Jurkat, Clone E6-1 (cell line): Measurements from ENCODE around the gene EXOC3.
"Not testable (repeated sequence)": the region's sequence is repeated elsewhere in the genome, so short reads cannot be mapped to it uniquely, and the experiment has no call there.

Source experiments
- DNase-seq: peaks from one replicate; pipeline ENCODE4 v3.0.0-alpha.2; 2011; ENCODE audit warnings: low read depth, low spot score
- H3K4me3 ChIP-seq: 2 replicates; pipeline ENCODE4 v1.5.1; 2011; ENCODE audit warnings: mild to moderate bottlenecking, low read length, control low read depth, moderate library complexity

EXOC3 gene

DNA sequence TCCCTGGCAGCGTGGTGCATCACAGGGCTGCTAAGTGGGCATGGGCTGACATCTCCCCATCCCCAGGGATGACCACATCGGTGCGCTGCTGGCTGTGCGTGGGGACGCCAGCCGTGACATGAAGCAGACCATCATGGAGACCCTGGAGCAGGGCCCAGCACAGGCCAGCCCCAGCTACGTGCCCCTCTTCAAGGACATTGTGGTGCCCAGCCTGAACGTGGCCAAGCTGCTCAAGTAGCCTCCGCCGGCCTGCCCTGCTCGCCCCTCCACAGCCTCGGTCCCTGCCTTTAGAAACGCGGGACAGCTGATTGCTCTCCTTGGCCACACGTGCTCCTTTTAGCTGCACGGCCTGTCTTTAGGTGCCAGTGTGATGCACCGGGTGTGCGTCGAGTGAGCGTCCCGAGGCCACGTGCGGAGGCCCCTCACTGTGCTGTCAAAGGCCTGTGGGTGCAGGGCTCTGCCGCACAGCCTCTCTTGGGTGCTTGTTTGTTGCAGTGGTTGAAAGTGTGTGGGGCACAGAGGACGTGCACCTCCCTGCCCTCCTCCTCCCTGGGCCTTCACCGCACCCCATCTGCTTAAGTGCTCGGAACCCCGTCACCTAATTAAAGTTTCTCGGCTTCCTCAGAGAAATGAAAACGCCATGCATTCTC, 23.8 kb downstream of the EXOC3 start:
- DNase-seq = no peak
- no peak overlapping the region for H3K4me3 ChIP-seq

DNA sequence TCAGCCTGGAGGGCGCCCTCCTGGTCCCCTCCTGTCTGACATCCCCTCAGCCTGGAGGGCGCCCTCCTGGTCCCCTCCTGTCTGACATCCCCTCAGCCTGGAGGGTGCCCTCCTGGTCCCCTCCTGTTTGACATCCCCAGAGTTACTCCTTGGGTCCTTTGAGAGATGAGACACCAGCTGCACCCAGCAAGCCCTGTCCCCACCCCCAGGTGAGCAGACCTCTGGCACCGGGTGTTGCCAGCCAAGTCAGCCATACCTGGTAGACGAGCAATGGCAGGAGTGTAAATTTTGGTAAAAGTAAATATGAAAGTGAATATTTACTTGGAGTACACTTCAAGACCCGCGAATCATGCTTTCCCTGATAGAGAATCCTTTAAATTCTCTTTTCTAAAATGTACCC, 25.4 kb downstream of the EXOC3 start:
- no peak for DNase-seq
- no peak overlapping the region for H3K4me3 ChIP-seq

GRCh38 chr5:469752-470483, 26.9 kb downstream of the EXOC3 start:
- no peak for DNase-seq

GRCh38 chr5:470961-471749, 28.2 kb downstream of the EXOC3 start:
- DNase-seq = no peak
- peak overlapping the region; percentile 78; the same call in 1 of the 2 replicates for H3K4me3 ChIP-seq

More at GRCh38 chr5:469752-470483, 26.9 kb downstream of the EXOC3 start:
- no peak overlapping the region for H3K4me3 ChIP-seq

- no peak for DNase-seq
- H3K4me3 ChIP-seq = peak overlapping the region; percentile 78
These were observed 28.7 kb downstream of the EXOC3 start for GRCh38 chr5:471750-472058.

- H3K4me3 ChIP-seq = peak overlapping the region; percentile 78
- no peak for DNase-seq
These were observed 29.2 kb downstream of the EXOC3 start for GRCh38 chr5:472076-472655.

DNA sequence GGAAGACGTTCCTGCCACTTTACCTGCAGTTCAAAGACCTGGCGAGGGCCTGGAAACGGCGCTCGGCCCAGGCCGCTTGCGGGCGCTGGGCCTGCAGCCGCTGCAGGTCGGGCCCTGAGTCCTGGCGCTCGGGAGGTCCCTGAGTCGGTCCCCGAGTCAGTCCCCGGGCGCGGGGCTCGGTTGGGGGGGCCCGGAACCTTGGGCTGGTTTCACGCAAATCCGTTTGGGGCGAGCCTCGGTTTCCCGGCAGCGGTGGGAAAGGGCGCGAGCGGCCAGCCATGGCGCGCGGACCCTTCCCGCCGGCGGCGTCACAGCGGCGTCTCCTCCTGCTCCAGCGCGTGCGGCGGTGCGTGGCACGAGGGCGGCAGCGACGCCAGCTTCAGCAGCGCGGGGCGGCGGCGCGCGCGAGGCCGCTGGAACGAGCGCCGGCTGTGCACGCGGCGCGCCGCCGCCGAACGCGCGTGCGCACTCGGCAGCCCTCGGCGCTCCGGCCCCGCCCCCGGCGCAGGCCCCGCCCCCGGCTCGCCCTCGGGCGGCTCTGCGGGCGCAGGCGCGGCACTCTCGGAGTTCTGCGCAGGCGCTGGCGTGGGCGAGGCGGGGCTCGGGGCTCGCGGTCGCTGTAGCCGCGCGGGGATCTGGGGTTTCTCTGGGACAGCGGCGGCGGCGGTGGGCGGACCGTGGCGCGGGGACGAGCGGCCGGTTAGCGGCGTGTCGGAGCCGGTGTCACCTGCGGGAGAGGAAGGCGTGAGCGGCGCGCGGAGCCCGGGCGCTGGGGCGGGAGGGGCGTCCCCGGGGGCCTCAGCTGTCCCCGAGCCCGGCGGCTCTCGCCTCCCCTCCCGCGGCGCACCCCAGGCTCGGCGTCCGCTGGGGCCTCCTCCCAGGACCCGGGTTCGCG, 29.9 kb downstream of the EXOC3 start:
- peak overlapping the region; percentile 78 for H3K4me3 ChIP-seq
- DNase-seq = peak; percentile 69

GRCh38 chr5:473551-474192, 30.7 kb downstream of the EXOC3 start:
- no peak for DNase-seq

GRCh38 chr5:474232-474839, 31.4 kb downstream of the EXOC3 start:
- DNase-seq, H3K4me3 ChIP-seq: not testable (repeated sequence)

More at GRCh38 chr5:473551-474192, 30.7 kb downstream of the EXOC3 start:
- peak overlapping the region; percentile 59 for H3K4me3 ChIP-seq

GRCh38 chr5:474840-475661, 32.1 kb downstream of the EXOC3 start:
- H3K4me3 ChIP-seq = no peak overlapping the region
- no peak for DNase-seq

DNA sequence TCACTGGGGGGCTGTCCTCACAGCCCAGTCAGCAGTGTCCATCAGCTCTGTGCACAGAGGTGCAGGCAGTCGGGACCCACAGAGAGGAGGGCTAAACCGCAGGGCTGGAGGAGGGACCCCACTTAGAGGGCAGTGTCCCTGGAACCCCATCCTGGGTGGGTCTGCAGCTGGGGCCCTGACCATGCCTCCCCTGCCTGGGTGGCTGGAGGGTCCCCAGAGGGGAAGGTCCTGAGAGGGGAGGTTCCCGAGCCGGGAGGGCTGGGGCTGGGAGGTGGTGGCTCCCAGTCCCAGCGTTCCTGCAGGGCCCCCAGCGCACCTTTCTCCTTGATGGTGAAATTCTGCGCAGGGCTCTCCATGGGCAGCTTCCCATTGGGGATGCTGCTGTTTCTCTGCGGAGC, 32.7 kb downstream of the EXOC3 start:
- no peak for DNase-seq

DNA sequence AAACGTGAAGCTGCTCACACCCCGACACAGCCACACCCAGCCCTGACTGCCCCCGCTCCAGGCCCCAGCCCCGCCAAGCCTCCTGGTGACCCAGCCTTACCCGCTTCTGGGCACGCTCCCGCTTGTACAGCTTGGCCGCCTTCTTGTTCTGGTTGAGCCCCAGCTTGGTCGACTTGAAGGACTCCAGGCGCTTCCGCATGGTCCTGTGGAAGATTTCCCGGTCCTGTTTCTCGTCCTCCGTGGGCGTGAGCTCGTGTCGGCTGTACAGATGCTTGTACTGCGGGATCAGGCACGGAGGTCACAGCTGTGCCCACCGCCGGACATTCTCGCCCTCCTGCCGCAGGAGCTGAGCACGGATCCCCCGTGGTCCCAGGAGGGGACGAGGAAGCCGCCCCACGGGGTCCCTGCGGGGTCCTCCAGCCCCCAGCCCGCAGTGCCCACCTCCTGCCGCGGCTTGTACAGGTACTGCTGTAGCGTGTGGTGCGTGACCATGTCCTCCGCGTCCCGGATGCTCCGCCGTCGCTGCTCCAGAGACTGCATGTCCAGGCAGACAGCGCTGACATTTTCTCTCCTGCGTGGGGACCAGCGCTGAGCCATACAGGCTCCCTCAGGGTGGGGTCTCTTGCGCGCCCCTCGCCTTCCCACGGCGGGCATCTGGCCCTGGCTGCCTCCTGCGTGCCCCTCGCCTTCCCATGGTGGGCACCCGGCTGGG, 33.3 kb downstream of the EXOC3 start:
- no peak for DNase-seq

More for the DNA sequence above, 32.7 kb downstream of the EXOC3 start:
- H3K4me3 ChIP-seq = no peak overlapping the region

GRCh38 chr5:476814-477175, 33.8 kb downstream of the EXOC3 start:
- no peak for DNase-seq

More for the DNA sequence above, 33.3 kb downstream of the EXOC3 start:
- no peak overlapping the region for H3K4me3 ChIP-seq

GRCh38 chr5:477247-477646, 34.3 kb downstream of the EXOC3 start:
- no peak overlapping the region for H3K4me3 ChIP-seq
- no peak for DNase-seq

More at GRCh38 chr5:476814-477175, 33.8 kb downstream of the EXOC3 start:
- no peak overlapping the region for H3K4me3 ChIP-seq

GRCh38 chr5:477871-478270, 34.9 kb downstream of the EXOC3 start:
- H3K4me3 ChIP-seq = no peak overlapping the region
- DNase-seq = no peak

DNA sequence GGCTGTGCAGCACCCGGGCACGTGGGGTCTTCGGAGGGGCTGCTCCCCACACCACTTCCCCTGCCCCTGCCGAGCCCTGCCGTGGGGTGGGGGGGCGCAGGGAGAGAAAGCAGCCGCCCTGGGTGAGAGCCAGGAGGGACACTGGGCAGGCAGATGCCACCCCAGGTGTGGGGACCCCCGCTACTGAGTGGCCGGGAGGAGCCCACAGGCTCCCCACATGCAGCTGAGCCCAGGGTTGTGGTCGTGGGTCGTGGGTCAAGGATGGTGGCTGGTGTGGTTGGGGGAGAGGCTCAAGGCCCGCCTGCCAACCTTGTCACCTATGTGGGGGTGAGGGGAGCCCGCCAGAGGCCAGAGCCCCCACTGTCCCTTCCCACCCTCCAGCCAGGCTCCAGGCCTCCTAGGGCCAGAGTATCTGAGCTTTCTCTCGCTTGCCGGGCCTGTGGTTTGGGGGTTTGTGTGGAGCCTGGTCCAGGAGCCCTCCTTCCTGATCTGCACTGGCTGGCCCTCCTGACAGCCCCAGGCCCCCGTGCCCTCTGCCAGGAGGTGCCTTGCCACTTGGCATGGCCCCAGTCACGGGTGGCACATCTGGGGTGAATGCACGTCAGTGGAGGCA, 35.5 kb downstream of the EXOC3 start:
- no peak for DNase-seq
- no peak overlapping the region for H3K4me3 ChIP-seq
